ENCODE data around the gene DNAJC18.

- TF ChIP-seq CTCF (IDR thresholded peaks at IDR 0.05; ENCODE audit: low read length): no peak
- TF ChIP-seq EZH2 (IDR thresholded peaks at IDR 0.05; ENCODE audit: borderline replicate concordance, low read length): no peak
These were observed 25.4 kb downstream of the DNAJC18 start for GRCh38 chr5:139413963-139414362.

Measured in OCI-LY1 (cell line).